Panc1 (cell line): ENCODE results near the gene MAPKBP1. TPM values are rescaled to one million over a fixed set of nuclear protein-coding genes. Genes with fewer than 3 reads are reported as not detected.

Source experiments
- ATAC-seq: fragments of 200-7000 bp; cut with Tn5 transposase; 2 replicates; pipeline ENCODE4 v1.9.1; 2020; ENCODE audit warnings: mild to moderate bottlenecking, moderate library complexity
- BruUV-seq: library from RNA; stranded (reverse); fragments of 400-500 nt; replicated peaks from 2 replicates; lab custom pipeline; 2021; lab: Mats Ljungman, UMichigan
- CTCF ChIA-PET: fragments of 300-600 bp; sonication (Branson Sonifier 250); formaldehyde crosslinking; loops from one replicate; lab custom pipeline; 2022; ENCODE audit warnings: antibody characterized with exemption; lab: Charles Lee
- POLR2A ChIA-PET: fragments of 300-600 bp; sonication (Branson Sonifier 250); formaldehyde crosslinking; loops from one replicate; lab custom pipeline; 2022; ENCODE audit warnings: antibody characterized with exemption; lab: Charles Lee
- DNase-seq: peaks from one replicate; pipeline ENCODE4 v3.0.0-alpha.2; 2010; ENCODE audit warnings: low read depth, low spot score
- H3K27ac ChIP-seq: 2 replicates; pipeline ENCODE4 v1.5.1; 2011; ENCODE audit warnings: mild to moderate bottlenecking, low read length, inconsistent platforms
- H3K27me3 ChIP-seq: fragments of 200-500 bp; sonication (Bioruptor generic); 2 replicates; pipeline ENCODE4 v1.6.0; 2014; ENCODE audit warnings: low read length, inconsistent platforms; ENCODE audit not compliant: control insufficient read depth, insufficient read depth
- H3K36me3 ChIP-seq: fragments of 200-500 bp; sonication (Bioruptor generic); 2 replicates; pipeline ENCODE4 v1.5.1; 2014; ENCODE audit warnings: inconsistent platforms, mild to moderate bottlenecking, low read length, moderate library complexity; ENCODE audit not compliant: control insufficient read depth, insufficient read depth
- H3K4me1 ChIP-seq: 2 replicates; pipeline ENCODE4 v1.5.1; 2011; ENCODE audit warnings: inconsistent platforms, mild to moderate bottlenecking, low read length, moderate library complexity; ENCODE audit not compliant: control insufficient read depth, insufficient read depth
- H3K4me3 ChIP-seq, 2 experiments: 2 replicates each; pipeline ENCODE4 v1.5.1; 2011 to 2012; ENCODE audit warnings: low read depth in 2 of 2, low read length in 2 of 2, mild to moderate bottlenecking in 2 of 2, inconsistent platforms in 1 of 2, moderate library complexity in 1 of 2
- H3K9me3 ChIP-seq: fragments of 200-500 bp; sonication (Bioruptor generic); 2 replicates; pipeline ENCODE4 v1.5.1; 2014; ENCODE audit warnings: low read depth, mild to moderate bottlenecking, inconsistent platforms, low read length, moderate library complexity; ENCODE audit not compliant: control insufficient read depth, insufficient read depth
- POLR2AphosphoS5 ChIP-seq: IDR thresholded peaks from 2 replicates; pipeline ENCODE4 v1.6.1; 2012; ENCODE audit warnings: mild to moderate bottlenecking, low read depth, low read length, moderate library complexity
- SIN3A ChIP-seq: IDR thresholded peaks from 2 replicates; pipeline ENCODE4 v1.6.1; 2012; ENCODE audit warnings: low read depth, mild to moderate bottlenecking, low read length, moderate library complexity, borderline replicate concordance; ENCODE audit not compliant: insufficient read depth
- TCF7L2 ChIP-seq: IDR thresholded peaks from 2 replicates; pipeline ENCODE4 v1.6.1; 2011; ENCODE audit warnings: mild to moderate bottlenecking, low read depth, low read length, inconsistent platforms
- in situ Hi-C: cut with HindIII; loops from 2 replicates; pipeline ENCODE4 v1.10.0; 2016; ENCODE audit warnings: low sequenced_read_pairs, low pct_unique_long_range_greater_than_20kb
- intact Hi-C: fragments of 100-400 bp; cut with micrococcal nuclease; formaldehyde crosslinking; loops from one replicate; pipeline ENCODE4 v1.10.0; 2022; ENCODE audit not compliant: unreplicated experiment
- total RNA-seq: library from RNA; stranded (reverse); gene quantifications from one replicate; pipeline ENCODE4 v1.2.1, GENCODE V29; 2021; ENCODE audit not compliant: unreplicated experiment
- TF ChIP-seq, protein P1 (sequence below), 2 experiments: IDR thresholded peaks; 2 replicates each; pipeline ENCODE4 v1.6.1; 2011 to 2012; ENCODE audit warnings: low read depth in 2 of 2, control low read depth in 1 of 2, low read length in 1 of 2, mild to moderate bottlenecking in 1 of 2, moderate library complexity in 1 of 2; ENCODE audit not compliant: insufficient read depth in 1 of 2

MAPKBP1 gene
- total RNA-seq, 1 experiment from 2014 or later: 38.4 TPM

DNA sequence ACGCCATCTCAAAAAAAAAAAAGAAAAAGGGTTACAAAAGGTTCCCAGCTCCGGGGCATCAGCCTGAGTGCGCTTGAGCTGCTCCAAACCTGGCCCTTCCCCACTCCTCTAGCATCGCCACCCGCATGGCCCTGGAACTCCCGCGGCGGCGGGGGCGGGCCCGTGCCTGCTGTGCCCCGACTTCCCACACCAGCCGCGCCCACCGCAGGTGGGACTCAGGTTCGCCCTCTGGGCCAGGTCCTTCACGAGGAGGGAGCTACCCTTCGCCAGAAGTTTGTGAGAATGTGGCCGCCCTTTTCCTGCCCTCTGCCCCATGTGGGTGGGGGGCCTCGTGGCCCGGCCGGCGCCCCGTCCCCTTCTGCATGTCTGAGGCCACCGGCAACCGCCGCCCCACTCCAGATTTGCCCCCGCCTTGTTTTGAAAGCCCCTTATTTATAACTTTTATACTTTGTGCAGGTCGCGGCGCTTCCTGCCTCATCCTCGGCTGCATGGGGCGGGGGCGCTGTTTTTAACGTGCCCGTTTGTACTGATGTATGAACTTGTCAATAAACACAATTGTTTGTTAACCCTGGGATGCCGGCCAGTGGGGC, 53.1 kb downstream of the MAPKBP1 start:
- H3K4me3 ChIP-seq: peak overlapping the region; percentile 63 to 79

DNA sequence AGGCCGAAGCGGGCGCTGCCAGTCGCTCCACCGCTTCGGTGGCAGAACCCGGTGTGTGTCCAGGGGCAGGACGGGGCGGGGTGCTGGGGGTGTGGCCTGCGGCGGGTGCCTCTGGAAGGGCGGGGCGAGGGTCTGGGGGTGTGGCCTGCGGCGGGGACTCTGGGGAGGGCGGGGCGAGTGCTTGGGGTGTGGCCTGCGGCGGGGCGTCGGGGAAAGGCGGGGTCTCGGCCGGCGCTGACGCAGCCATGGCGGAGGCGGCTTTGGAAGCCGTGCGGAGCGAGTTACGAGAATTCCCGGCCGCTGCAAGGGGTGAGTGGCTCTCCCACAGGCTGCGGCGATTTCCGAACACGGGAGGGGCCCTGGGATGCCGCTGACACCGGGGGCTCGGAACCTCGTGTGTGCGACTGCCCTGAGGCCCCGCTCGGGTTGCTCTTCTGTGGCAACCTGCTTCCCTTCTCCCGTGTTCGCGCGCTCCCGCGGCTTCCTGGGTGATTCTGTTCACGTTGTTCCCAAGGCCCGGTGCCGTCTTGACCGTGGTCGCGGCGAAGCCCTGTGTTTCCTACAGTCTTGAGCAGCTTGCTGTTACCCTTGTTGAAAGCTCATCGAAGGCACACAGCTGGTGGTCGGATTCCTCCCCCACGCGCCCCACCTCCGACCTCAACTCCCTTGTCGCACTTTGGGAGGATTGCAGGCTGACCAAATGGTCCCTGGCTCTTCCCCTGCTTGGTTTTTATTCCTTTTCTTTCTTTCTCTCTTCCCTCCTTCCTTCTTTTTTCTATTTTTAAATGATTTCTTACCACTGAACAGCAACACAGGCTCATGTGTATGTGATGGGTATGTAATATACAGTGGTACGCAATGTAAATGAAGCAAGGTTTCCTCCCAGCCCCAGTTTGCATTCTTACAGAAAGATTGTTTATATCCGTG, 53.9 kb downstream of the MAPKBP1 start, which contains the start of gene JMJD7:
JMJD7 (plus strand) TSS at position 213 of the 927 bp plus-strand sequence; CDS start at position 246, 33 bp downstream.
- Histone ChIP-seq H3K36me3 (no peaks in the 10 kb centered on the region), H3K4me3 (peak within 1 kb of the TSS; percentile 79 to 85), H3K4me1 (peaks cover 8% of the 10 kb centered on the region), H3K27me3 (no peaks in the 10 kb centered on the region), H3K9me3 (no peaks in the 10 kb centered on the region), H3K27ac (peak within 1 kb of the TSS; percentile 71)
- CTCF ChIA-PET: no interaction called here
- no TSS peak for BruUV-seq
- TF ChIP-seq TCF7L2: no peak
- TF ChIP-seq POLR2AphosphoS5: peak; percentile 91
- ATAC-seq: peak; percentile 88
- intact Hi-C loops (no loop called here), in situ Hi-C loops (no loop called here)
- peak; percentile 36 for DNase-seq
- POLR2A ChIA-PET: interaction anchor here (0.5 kb wide), 1 partner anchor 674 kb away, joined by 3 read pairs; no protein-coding TSS in a partner anchor

More for the DNA sequence above, 53.1 kb downstream of the MAPKBP1 start:
- Histone ChIP-seq H3K9me3 (no peaks in the 10 kb centered on the region), H3K36me3 (no peaks in the 10 kb centered on the region), H3K4me1 (peaks cover 8% of the 10 kb centered on the region), H3K27ac (peak overlapping the region; percentile 71), H3K27me3 (no peaks in the 10 kb centered on the region)
- intact Hi-C loops (no loop called here), in situ Hi-C loops (no loop called here)
- ChIA-PET CTCF (interaction anchor here (0.6 to 0.9 kb wide), 3 partner anchors 17 to 634 kb away, joined by 3 to 5 read pairs (median 4); no protein-coding TSS in a partner anchor), POLR2A (interaction anchor here (0.5 kb wide), 1 partner anchor 673 kb away, joined by 3 read pairs; no protein-coding TSS in a partner anchor)
- ATAC-seq (peak; percentile 40), DNase-seq (no peak)
- TF ChIP-seq TCF7L2 (no peak), POLR2AphosphoS5 (peak; percentile 46; the same call in 1 of the 2 replicates)
- TSS peak; percentile 39 for BruUV-seq

DNA sequence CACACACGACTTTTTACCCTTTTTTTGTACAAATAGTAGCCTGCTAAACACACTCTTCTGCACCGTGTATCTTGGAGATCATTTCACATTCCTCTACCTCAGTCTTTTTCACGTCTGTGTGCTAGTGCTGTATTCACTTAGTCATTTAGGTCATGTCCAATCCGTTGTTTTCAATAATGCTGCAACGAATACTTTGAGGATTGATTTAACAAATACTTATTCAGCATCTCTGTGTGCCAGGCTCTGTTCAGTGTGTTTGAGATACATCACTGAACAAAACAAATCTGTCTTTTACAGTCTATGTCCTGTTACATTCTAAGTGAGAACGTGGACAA, 54.5 kb downstream of the MAPKBP1 start:
- H3K36me3 ChIP-seq: no peaks in the 10 kb centered on the region
- POLR2A ChIA-PET: no interaction called here
- CTCF ChIA-PET: no interaction called here
- TSS peak; percentile 56 for BruUV-seq
- TF ChIP-seq SIN3A: no peak
- no peak for TF ChIP-seq TCF7L2
- TF ChIP-seq, protein P1, sequence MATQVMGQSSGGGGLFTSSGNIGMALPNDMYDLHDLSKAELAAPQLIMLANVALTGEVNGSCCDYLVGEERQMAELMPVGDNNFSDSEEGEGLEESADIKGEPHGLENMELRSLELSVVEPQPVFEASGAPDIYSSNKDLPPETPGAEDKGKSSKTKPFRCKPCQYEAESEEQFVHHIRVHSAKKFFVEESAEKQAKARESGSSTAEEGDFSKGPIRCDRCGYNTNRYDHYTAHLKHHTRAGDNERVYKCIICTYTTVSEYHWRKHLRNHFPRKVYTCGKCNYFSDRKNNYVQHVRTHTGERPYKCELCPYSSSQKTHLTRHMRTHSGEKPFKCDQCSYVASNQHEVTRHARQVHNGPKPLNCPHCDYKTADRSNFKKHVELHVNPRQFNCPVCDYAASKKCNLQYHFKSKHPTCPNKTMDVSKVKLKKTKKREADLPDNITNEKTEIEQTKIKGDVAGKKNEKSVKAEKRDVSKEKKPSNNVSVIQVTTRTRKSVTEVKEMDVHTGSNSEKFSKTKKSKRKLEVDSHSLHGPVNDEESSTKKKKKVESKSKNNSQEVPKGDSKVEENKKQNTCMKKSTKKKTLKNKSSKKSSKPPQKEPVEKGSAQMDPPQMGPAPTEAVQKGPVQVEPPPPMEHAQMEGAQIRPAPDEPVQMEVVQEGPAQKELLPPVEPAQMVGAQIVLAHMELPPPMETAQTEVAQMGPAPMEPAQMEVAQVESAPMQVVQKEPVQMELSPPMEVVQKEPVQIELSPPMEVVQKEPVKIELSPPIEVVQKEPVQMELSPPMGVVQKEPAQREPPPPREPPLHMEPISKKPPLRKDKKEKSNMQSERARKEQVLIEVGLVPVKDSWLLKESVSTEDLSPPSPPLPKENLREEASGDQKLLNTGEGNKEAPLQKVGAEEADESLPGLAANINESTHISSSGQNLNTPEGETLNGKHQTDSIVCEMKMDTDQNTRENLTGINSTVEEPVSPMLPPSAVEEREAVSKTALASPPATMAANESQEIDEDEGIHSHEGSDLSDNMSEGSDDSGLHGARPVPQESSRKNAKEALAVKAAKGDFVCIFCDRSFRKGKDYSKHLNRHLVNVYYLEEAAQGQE (IDR thresholded peaks at IDR 0.05; ENCODE audit: insufficient read depth in 1 of 2, low read depth in 2 of 2, low read length in 1 of 2): no peak
- intact Hi-C loops (no loop called here), in situ Hi-C loops (no loop called here)
- H3K27me3 ChIP-seq: no peaks in the 10 kb centered on the region
- ATAC-seq (no peak), DNase-seq (no peak)
- peaks cover 8% of the 10 kb centered on the region for H3K4me1 ChIP-seq
- peak overlapping the region; percentile 79 to 85 for H3K4me3 ChIP-seq
- H3K27ac ChIP-seq: peak overlapping the region; percentile 71
- H3K9me3 ChIP-seq: no peaks in the 10 kb centered on the region
